ENCODE data around the gene OOSP1. TPM values are rescaled to one million over a fixed set of nuclear protein-coding genes. Genes with fewer than 3 reads are reported as not detected.
"Not testable (repeated sequence)": the region's sequence is repeated elsewhere in the genome, so short reads cannot be mapped to it uniquely, and the experiment has no call there.

Gene OOSP1
- total RNA-seq, 3 donors from 2014 or later: not detected

DNA sequence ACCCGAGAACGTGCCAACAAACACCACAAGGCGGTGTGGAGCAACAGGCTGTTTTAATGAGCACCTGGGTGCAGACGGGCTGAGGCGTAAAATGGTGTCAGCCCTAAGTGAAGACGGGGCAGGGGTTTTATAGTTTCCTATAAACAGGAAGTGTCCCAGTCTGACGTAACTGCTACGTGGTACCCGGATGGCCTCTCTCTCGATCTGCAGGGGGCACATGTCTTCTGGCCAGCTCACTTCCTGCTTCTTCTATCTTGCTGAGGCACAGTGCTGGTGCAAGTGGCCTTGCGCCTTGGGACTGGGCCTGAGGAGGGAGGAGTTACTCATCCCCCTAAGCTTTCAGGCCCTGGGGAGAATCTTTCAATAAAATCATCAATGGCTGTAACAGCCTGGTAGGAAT, 38.7 kb upstream of the OOSP1 start:
- Histone ChIP-seq H3K27ac (no peak overlapping the region), H3K4me1 (no peaks in the 10 kb centered on the region), H3K36me3 (no peaks in the 10 kb centered on the region), H3K27me3 (no peaks in the 10 kb centered on the region), H3K9me3 (no peaks in the 10 kb centered on the region), H3K4me3 (no peak overlapping the region)
- intact Hi-C loops (cut with DNase I; ENCODE audit: low total_unique reads): no loop called here
- TF ChIP-seq POLR2A (IDR thresholded peaks at IDR 0.05): no peak
- DNase-seq (ENCODE audit: low spot score in 2 of 2): no peak

DNA sequence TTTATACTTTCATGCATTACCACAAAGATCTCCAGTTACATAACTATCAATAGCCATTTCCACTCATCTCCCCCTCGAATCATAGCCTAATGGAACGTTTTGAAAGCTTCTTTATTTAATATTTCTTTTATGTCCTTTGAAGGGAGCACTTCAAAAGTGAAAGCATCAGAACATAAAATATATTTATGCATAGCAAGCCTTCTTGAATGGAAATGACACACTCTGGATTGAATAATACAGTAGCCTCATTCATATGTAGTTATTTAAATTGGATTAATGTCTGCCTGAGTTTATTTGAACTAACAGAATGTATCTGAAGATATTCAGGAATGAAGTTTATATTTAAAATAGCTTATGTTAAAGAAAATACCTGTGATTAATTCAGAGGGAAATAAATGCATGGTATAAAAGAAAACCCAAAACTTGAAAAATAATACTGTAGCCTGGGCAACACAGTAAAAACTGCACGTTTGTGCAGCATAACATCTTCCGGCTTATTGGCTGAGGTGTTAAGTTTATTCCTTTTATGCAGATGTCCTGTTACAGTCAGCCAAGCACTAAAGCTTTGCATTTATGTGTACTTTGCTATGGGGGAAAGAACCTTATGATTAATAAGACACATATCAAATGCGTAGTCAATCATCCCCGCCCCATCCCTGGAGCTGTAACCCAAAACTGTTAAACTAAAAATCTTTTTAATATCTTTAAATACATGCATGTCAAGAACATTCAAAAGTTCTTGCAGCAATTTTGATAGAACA, 37.7 kb upstream of the OOSP1 start:
- H3K27me3 ChIP-seq: no peaks in the 10 kb centered on the region
- no peak for TF ChIP-seq CTCF (IDR thresholded peaks at IDR 0.05)
- no peak for TF ChIP-seq POLR2AphosphoS5 (IDR thresholded peaks at IDR 0.05)
- TF ChIP-seq POLR2A (IDR thresholded peaks at IDR 0.05): no peak
- H3K36me3 ChIP-seq: no peaks in the 10 kb centered on the region
- no peaks in the 10 kb centered on the region for H3K9me3 ChIP-seq
- no peak overlapping the region for H3K4me3 ChIP-seq
- H3K4me1 ChIP-seq: no peaks in the 10 kb centered on the region
- intact Hi-C loops (cut with DNase I; ENCODE audit: low total_unique reads): no loop called here
- no peak overlapping the region for H3K27ac ChIP-seq
- no peak for DNase-seq (ENCODE audit: low spot score in 2 of 2)

- no peaks in the 10 kb centered on the region for H3K9me3 ChIP-seq
- H3K4me3 ChIP-seq: no peak overlapping the region
- H3K27ac ChIP-seq: no peak overlapping the region
- no peaks in the 10 kb centered on the region for H3K27me3 ChIP-seq
- no peak for TF ChIP-seq POLR2AphosphoS5 (IDR thresholded peaks at IDR 0.05)
- TF ChIP-seq CTCF (IDR thresholded peaks at IDR 0.05): no peak
- TF ChIP-seq POLR2A (IDR thresholded peaks at IDR 0.05): no peak
- no peaks in the 10 kb centered on the region for H3K4me1 ChIP-seq
- no peaks in the 10 kb centered on the region for H3K36me3 ChIP-seq
- intact Hi-C loops (cut with DNase I; ENCODE audit: low total_unique reads): no loop called here
- DNase-seq (ENCODE audit: low spot score in 2 of 2): no peak
These were observed 36.9 kb upstream of the OOSP1 start for GRCh38 chr11:59901306-59901705.

DNA sequence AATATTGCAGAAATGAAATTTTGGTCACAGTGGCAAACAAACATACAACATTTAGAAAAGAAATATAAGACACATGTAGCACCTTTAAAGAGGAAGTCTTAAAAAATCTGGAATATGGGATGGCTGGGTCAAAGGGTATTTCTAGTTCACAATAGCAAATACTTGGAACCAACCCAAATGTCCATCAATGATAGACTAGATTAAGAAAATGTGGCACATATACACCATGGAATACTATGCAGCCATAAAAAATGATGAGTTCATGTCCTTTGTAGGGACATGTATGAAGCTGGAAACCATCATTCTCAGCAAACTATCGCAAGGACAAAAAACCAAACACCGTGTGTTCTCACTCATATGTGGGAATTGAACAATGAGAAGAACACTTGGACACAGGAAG, 34.7 kb upstream of the OOSP1 start:
- intact Hi-C loops (cut with DNase I; ENCODE audit: low total_unique reads); H3K4me1 ChIP-seq; H3K4me3 ChIP-seq; H3K27ac ChIP-seq; DNase-seq (ENCODE audit: low spot score in 2 of 2); H3K36me3 ChIP-seq; H3K9me3 ChIP-seq; H3K27me3 ChIP-seq: not testable (repeated sequence)

GRCh38 chr11:59918480-59918879, 19.8 kb upstream of the OOSP1 start:
- Histone ChIP-seq H3K4me1 (no peaks in the 10 kb centered on the region), H3K9me3 (peaks cover 8 to 14% of the 10 kb centered on the region in 2 donors), H3K27me3 (no peaks in the 10 kb centered on the region), H3K27ac (no peak overlapping the region), H3K36me3 (no peaks in the 10 kb centered on the region), H3K4me3 (no peak overlapping the region)
- no peak for DNase-seq (ENCODE audit: low spot score in 2 of 2)
- intact Hi-C loops (cut with DNase I; ENCODE audit: low total_unique reads): no loop called here
- no peak for TF ChIP-seq CTCF (IDR thresholded peaks at IDR 0.05)
- no peak for TF ChIP-seq POLR2AphosphoS5 (IDR thresholded peaks at IDR 0.05)
- TF ChIP-seq POLR2A (IDR thresholded peaks at IDR 0.05): no peak

DNA sequence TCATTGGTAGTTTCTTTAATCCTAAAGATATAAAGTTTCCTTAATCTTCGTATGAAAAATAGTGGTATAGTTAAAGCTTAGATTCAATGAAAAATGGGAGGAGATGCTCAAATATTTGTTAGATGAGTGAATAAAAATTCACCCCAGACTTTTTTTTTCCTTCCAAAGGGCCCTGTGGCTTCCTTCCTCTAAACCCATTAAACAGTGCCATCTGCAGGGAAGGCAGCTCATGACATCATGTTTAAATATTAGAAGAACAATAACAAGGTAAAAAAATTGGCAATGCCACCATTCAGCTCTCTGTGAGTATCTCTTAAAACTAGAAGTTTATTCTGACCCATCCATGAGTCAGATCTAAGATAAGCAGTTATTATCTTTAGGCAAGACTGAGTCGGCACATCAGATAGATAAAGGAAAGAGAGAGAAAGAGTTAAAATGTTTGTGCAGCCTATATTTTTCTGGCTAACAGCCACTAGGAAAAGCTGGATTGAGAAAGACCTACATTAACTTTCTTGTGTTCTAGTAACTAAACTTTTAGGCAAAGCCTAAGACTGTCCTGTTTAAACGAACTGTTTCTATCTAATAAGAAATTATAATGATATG, 19.1 kb upstream of the OOSP1 start:
- Histone ChIP-seq H3K4me1 (no peaks in the 10 kb centered on the region), H3K4me3 (no peak overlapping the region), H3K9me3 (peaks cover 14 to 20% of the 10 kb centered on the region in 2 donors), H3K36me3 (no peaks in the 10 kb centered on the region), H3K27ac (no peak overlapping the region), H3K27me3 (no peaks in the 10 kb centered on the region)
- DNase-seq (ENCODE audit: low spot score in 2 of 2): no peak
- intact Hi-C loops (cut with DNase I; ENCODE audit: low total_unique reads): no loop called here
- TF ChIP-seq CTCF (IDR thresholded peaks at IDR 0.05): peak in 1 of 3 donors; percentile 27
- no peak for TF ChIP-seq POLR2A (IDR thresholded peaks at IDR 0.05)
- TF ChIP-seq POLR2AphosphoS5 (IDR thresholded peaks at IDR 0.05): no peak

Data from breast epithelium (tissue), 4 donors.